Heart left ventricle (tissue), 16 donors: ENCODE data around the gene MAML3. TPM values are rescaled to one million over a fixed set of nuclear protein-coding genes. Genes with fewer than 3 reads are reported as not detected.

ENCODE experiments used
- ATAC-seq, 4 donors: fragments of 200-7000 bp; cut with Tn5 transposase; one replicate each; pipeline ENCODE4 v1.9.1; 2020 to 2022; ENCODE audit warnings: moderate library complexity in 4 of 4, mild to moderate bottlenecking in 3 of 4, moderate number of reproducible peaks in 1 of 4
- DNase-seq, 5 donors: peaks; one replicate each; pipeline ENCODE4 v3.0.0-alpha.2; 2020
- H3K27ac ChIP-seq, 12 donors: fragments of 200-600 bp; sonication (generic) in 4 of 12; one replicate each; pipeline versions ENCODE4 v1.5.0 to v1.8.0; 2016 to 2022; ENCODE audit warnings: mild to moderate bottlenecking in 2 of 12
- H3K27me3 ChIP-seq, 9 donors: fragments of 200-600 bp; sonication (generic) in 2 of 9; one replicate each; pipeline versions ENCODE4 v1.5.1 to v1.8.0; 2016 to 2022; ENCODE audit warnings: mild to moderate bottlenecking in 3 of 9
- H3K36me3 ChIP-seq, 9 donors: fragments of 200-600 bp; sonication (generic) in 2 of 9; one replicate each; pipeline versions ENCODE4 v1.5.0 to v1.8.0; 2018 to 2022; ENCODE audit warnings: mild to moderate bottlenecking in 2 of 9
- H3K4me1 ChIP-seq, 12 donors: fragments of 200-600 bp; sonication (generic) in 4 of 12; one replicate each; pipeline versions ENCODE4 v1.5.0 to v1.8.0; 2016 to 2022; ENCODE audit warnings: mild to moderate bottlenecking in 3 of 12
- H3K4me3 ChIP-seq, 12 donors: fragments of 200-600 bp; sonication (generic) in 4 of 12; one replicate each; pipeline versions ENCODE4 v1.5.0 to v1.8.0; 2017 to 2022; ENCODE audit warnings: mild to moderate bottlenecking in 9 of 12, moderate library complexity in 4 of 12
- H3K9me3 ChIP-seq, 12 donors: fragments of 200-600 bp; sonication (generic) in 4 of 12; one replicate each; pipeline versions ENCODE4 v1.5.0 to v1.8.0; 2016 to 2022; ENCODE audit warnings: mild to moderate bottlenecking in 1 of 12
- CTCF ChIP-seq, 12 donors: fragments of 200-600 bp; sonication (generic) in 4 of 12; IDR thresholded peaks; one replicate each; pipeline versions ENCODE4 v1.5.0 to v1.8.0; 2018 to 2022; ENCODE audit warnings: antibody characterized with exemption in 12 of 12, mild to moderate bottlenecking in 5 of 12
- POLR2A ChIP-seq, 2 donors: fragments of 450-650 bp; IDR thresholded peaks; one replicate each; pipeline ENCODE4 v1.6.1; 2017; ENCODE audit warnings: antibody characterized with exemption in 2 of 2, mild to moderate bottlenecking in 2 of 2, moderate library complexity in 2 of 2
- WGBS, 4 donors: extraction: QIAGEN DNeasy Blood & Tissue Kit in 2 of 4; methylation state at CpG; one replicate each; pipeline versions ENCODE4 v1.1.5 to v1.1.7; 2013 to 2018; 5-methylcytosine and 5-hydroxymethylcytosine counted together
- intact Hi-C, 10 donors: fragments of 100-400 bp; cut with DNase I; formaldehyde crosslinking; loops; one replicate each; pipeline versions ENCODE4 v1.11.1 to v1.14.2; 2022
- polyA plus RNA-seq, 2 donors: library from polyadenylated mRNA; stranded (reverse); fragments of 200-250 nt; gene quantifications; one replicate each; pipeline ENCODE4 v1.2.3, GENCODE V29; 2013
- total RNA-seq, 9 donors: library from RNA; depleted of rRNA in 2 of 9; stranded (reverse); fragments of >200 nt in 2 of 9; fragmentation: NEBNext Ultra II Directional in 3 of 9; extraction: Animal tissue kit (Norgen Biotek cat#: 25700) in 3 of 9; gene quantifications; one replicate each; pipeline versions ENCODE4 v1.1.0 to v1.2.4, GENCODE V29; 2016 to 2023
- donor health status: ischemic (EF 13 %, LVEDD 7.1; RV severe dilation, severe dysfunction).
- donor health status: healthy with polysubstance abuse.
- donor health status: DM: no; HTN: yes; CAD: no.
- donor health status: DM: no; HTN: no; CAD: no.
- donor health status: ischemic (EF 25% LVEDD 6.9; RV normal size, moderate dysfunction).
- donor health status: ischemic (EF 25% LVEDD 5.7; RV mildly dilated, moderate dysfunction).
- donor health status: healthy.
- donor health status: DM: yes; HTN: yes; CAD: no.
- donor health status: ischemic (EF 35%, LVEDD 5.7; RV mildly dilated, moderate dysfunction).
- donor health status: nonischemic (EF 11% LVEDD 7.7; RV severe dilation, severe dysfunction).
- donor health status: DM: yes; HTN: yes; CAD: no.
- donor health status: PGD.
- donor health status: ischemic (EF 29% LVEDD 5.4; RV normal size, mild dysfunction).
- donor health status: nonischemic (EF 23%, LVEDD 6.1; RV moderate dilation, normal function).

The MAML3 gene
- total and polyA plus RNA-seq, 11 donors: 0.76 to 5.9 (median 2.4) TPM

GRCh38 chr4:139824882-139825522 lies 329.0 kb downstream of the MAML3 start:
- TF ChIP-seq POLR2A (IDR thresholded peaks at IDR 0.05) (no peak), CTCF (IDR thresholded peaks at IDR 0.05) (no peak)
- H3K36me3 ChIP-seq: no peaks in the 10 kb centered on the region
- ATAC-seq: peak in 1 of 4 donors; percentile 41
- no peaks in the 10 kb centered on the region for H3K27me3 ChIP-seq
- peak overlapping the region in 4 of 12 donors; percentile 3 to 68 (median 24) for H3K27ac ChIP-seq
- DNase-seq: no peak
- H3K4me1 ChIP-seq: peaks cover 0 to 24% (median 12%) of the 10 kb centered on the region in 12 donors
- no peaks in the 10 kb centered on the region for H3K9me3 ChIP-seq
- no peak overlapping the region for H3K4me3 ChIP-seq
- intact Hi-C loops: no loop called here
- WGBS, 4 donors: 58 to 65% (median 60%) methylated on average over 9 of the region's 9 CpGs

DNA sequence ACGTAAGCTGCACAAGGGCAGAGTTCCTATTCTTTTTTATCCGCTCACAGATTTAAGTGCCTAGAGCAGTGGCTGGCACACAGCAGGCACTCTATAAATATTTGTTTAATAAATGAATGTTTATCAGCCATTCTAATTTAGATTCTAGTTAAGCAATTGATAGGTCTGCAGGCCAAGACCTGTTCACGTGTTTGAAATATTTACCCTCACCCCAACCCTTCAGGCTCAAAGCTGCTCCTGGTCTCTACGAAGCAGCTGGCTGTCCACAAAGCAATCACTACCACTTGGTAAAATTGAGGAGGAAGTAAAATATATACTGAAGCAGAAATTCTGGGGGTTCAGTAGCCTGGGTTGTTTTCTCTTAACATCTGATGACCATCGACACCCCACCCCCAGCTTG lies 330.2 kb downstream of the MAML3 start:
- no peak for ATAC-seq
- no peak for DNase-seq
- no peak overlapping the region for H3K4me3 ChIP-seq
- no peaks in the 10 kb centered on the region for H3K9me3 ChIP-seq
- peaks cover 0 to 32% (median 11%) of the 10 kb centered on the region in 12 donors for H3K4me1 ChIP-seq
- H3K36me3 ChIP-seq: no peaks in the 10 kb centered on the region
- TF ChIP-seq CTCF (IDR thresholded peaks at IDR 0.05): no peak
- TF ChIP-seq POLR2A (IDR thresholded peaks at IDR 0.05): no peak
- no peaks in the 10 kb centered on the region for H3K27me3 ChIP-seq
- H3K27ac ChIP-seq: no peak overlapping the region
- WGBS, 4 donors: 77 to 87% (median 83%) methylated on average over 5 of the region's 5 CpGs
- intact Hi-C loops: no loop called here

GRCh38 chr4:139823345-139823744 lies 330.6 kb downstream of the MAML3 start:
- no peak for TF ChIP-seq POLR2A (IDR thresholded peaks at IDR 0.05)
- no peak for TF ChIP-seq CTCF (IDR thresholded peaks at IDR 0.05)
- Histone ChIP-seq H3K9me3 (no peaks in the 10 kb centered on the region), H3K27ac (no peak overlapping the region), H3K4me1 (peaks cover 0 to 32% (median 11%) of the 10 kb centered on the region in 12 donors), H3K4me3 (no peak overlapping the region), H3K27me3 (no peaks in the 10 kb centered on the region), H3K36me3 (no peaks in the 10 kb centered on the region)
- 94 to 98% (median 95%) methylated on average over 4 of the region's 4 CpGs for WGBS, 4 donors
- intact Hi-C loops: no loop called here
- DNase-seq (no peak), ATAC-seq (no peak)

DNA sequence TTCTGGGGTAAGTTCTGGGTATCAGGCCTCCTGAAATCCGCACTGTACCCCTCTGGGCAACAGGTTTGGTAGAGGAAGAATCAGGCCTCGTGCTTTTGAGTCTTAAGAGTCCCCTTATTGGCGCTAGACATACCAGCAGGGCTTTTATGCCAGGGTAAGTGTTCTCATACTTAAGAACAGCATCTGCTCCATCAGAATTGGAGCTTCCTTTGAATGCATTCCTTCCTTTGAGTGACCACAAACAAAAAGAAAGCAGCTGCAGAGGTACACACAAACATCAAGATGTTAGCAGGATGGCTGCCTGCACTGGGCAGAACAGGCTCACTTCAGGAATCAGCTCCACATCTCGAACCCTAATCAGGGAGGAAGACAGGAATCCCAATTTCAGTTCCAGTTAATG lies 331.6 kb downstream of the MAML3 start:
- 96 to 98% (median 96%) methylated on average over 4 of the region's 4 CpGs for whole genome bisulfite sequencing, 4 donors

More for the DNA sequence above, 331.6 kb downstream of the MAML3 start:
- Histone ChIP-seq H3K4me3 (no peak overlapping the region), H3K36me3 (no peaks in the 10 kb centered on the region), H3K4me1 (peaks cover 0 to 32% (median 11%) of the 10 kb centered on the region in 12 donors), H3K27ac (no peak overlapping the region), H3K9me3 (no peaks in the 10 kb centered on the region), H3K27me3 (no peaks in the 10 kb centered on the region)
- intact Hi-C loops: no loop called here
- TF ChIP-seq POLR2A (IDR thresholded peaks at IDR 0.05) (no peak), CTCF (IDR thresholded peaks at IDR 0.05) (no peak)
- DNase-seq (no peak), ATAC-seq (no peak)
